Urinary bladder (tissue), 4 donors: ENCODE data around the gene CCDC141. TPM values are rescaled to one million over a fixed set of nuclear protein-coding genes. Genes with fewer than 3 reads are reported as not detected.
"Not testable (repeated sequence)": the region's sequence is repeated elsewhere in the genome, so short reads cannot be mapped to it uniquely, and the experiment has no call there.

Experiments
- DNase-seq: peaks from one replicate; pipeline ENCODE4 v3.0.0-alpha.2; 2015; ENCODE audit errors: extremely low spot score
- H3K27ac ChIP-seq: one replicate; pipeline ENCODE4 v1.5.1; 2013; ENCODE audit warnings: low read depth, mild to moderate bottlenecking, moderate library complexity
- H3K36me3 ChIP-seq: one replicate; pipeline ENCODE4 v1.6.1; 2013; ENCODE audit warnings: mild to moderate bottlenecking, moderate library complexity; ENCODE audit not compliant: insufficient read depth
- H3K4me1 ChIP-seq: one replicate; pipeline ENCODE4 v1.6.1; 2013; ENCODE audit warnings: mild to moderate bottlenecking, moderate library complexity; ENCODE audit not compliant: insufficient read depth
- H3K4me3 ChIP-seq: one replicate; pipeline ENCODE4 v1.5.1; 2013; ENCODE audit warnings: low read depth, low read length
- WGBS: extraction: QIAGEN DNeasy Blood & Tissue Kit; methylation state at CpG from one replicate; pipeline ENCODE4 v1.1.7; 2013; 5-methylcytosine and 5-hydroxymethylcytosine counted together
- polyA plus RNA-seq: library from polyadenylated mRNA; stranded (reverse); fragments of 200-250 nt; gene quantifications from one replicate; pipeline ENCODE4 v1.2.3, GENCODE V29; 2013
- total RNA-seq: library from RNA; depleted of rRNA; stranded (reverse); fragments of >200 nt; gene quantifications from one replicate; pipeline ENCODE4 v1.2.3, GENCODE V29; 2014
- donor health status: healthy with polysubstance abuse.
- donor health status: healthy.

Gene CCDC141, protein sequence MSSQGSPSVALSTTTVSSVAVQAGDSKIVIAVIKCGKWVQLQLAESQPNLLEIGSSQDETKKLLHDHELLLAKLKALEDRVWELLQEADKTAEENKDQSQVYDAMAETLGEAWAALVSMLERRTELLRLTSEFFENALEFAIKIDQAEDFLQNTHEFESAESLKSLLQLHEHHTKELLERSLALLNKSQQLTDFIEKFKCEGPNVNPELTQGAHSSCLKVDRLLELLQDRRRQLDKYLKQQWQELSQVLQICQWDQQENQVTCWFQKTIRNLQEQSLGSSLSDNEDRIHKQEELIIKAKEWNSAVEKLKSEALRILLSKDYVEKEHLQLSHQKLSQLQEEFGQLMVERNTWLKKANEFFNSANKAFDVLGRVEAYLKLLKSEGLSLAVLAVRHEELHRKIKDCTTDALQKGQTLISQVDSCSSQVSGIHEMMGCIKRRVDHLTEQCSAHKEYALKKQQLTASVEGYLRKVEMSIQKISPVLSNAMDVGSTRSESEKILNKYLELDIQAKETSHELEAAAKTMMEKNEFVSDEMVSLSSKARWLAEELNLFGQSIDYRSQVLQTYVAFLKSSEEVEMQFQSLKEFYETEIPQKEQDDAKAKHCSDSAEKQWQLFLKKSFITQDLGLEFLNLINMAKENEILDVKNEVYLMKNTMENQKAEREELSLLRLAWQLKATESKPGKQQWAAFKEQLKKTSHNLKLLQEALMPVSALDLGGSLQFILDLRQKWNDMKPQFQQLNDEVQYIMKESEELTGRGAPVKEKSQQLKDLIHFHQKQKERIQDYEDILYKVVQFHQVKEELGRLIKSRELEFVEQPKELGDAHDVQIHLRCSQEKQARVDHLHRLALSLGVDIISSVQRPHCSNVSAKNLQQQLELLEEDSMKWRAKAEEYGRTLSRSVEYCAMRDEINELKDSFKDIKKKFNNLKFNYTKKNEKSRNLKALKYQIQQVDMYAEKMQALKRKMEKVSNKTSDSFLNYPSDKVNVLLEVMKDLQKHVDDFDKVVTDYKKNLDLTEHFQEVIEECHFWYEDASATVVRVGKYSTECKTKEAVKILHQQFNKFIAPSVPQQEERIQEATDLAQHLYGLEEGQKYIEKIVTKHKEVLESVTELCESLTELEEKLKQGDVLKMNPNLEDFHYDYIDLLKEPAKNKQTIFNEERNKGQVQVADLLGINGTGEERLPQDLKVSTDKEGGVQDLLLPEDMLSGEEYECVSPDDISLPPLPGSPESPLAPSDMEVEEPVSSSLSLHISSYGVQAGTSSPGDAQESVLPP (N-terminal part only)
- total RNA-seq = 18.0 TPM
- polyA plus RNA-seq = 0.20 TPM

DNA sequence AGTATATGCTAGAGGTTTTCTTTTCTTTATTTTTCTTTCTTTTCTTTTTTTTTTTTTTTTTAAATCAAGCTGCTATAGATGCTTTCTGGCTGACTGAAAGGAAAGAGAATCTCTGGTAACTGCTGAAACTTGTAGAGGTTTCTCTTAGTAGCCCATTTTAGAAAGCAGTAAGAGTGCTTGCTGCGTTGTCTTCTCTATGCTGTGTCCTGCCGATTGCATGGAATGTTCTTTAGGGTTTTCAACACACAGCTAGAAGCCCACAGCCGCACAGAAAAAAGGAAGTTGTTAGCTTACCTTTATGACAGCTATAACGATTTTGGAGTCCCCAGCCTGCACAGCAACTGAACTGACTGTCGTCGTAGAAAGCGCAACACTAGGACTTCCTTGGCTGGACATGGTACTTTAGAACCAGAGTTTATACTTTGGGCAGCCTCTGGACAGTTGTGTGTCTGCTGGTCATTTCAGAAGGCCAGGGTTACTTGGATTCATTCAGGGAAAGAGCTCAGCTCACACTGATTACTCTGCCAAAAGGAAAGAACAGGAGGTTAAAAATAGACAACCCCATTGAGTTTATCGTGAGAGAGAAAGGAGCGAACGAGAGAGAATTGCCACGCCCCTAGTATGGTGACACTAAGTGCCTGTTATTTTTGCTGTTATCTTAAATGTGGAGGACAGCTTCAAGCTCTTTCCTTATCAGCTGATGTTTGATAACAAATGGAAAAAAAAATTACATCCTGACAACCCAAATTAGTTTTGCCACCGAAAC lies at the start of gene CCDC141:
Gene CCDC141, minus strand, starts transcription at position 592 of the 766 bp plus-strand sequence. Its CDS starts 196 bp downstream, at position 396.
- WGBS = 14% methylated on average over 12 of the region's 12 CpGs
- H3K27ac ChIP-seq = no peak within 1 kb of the TSS
- H3K4me3 ChIP-seq = no peak within 1 kb of the TSS
- no peaks in the 10 kb centered on the region for H3K36me3 ChIP-seq
- no peak for DNase-seq
- no peaks in the 10 kb centered on the region for H3K4me1 ChIP-seq

DNA sequence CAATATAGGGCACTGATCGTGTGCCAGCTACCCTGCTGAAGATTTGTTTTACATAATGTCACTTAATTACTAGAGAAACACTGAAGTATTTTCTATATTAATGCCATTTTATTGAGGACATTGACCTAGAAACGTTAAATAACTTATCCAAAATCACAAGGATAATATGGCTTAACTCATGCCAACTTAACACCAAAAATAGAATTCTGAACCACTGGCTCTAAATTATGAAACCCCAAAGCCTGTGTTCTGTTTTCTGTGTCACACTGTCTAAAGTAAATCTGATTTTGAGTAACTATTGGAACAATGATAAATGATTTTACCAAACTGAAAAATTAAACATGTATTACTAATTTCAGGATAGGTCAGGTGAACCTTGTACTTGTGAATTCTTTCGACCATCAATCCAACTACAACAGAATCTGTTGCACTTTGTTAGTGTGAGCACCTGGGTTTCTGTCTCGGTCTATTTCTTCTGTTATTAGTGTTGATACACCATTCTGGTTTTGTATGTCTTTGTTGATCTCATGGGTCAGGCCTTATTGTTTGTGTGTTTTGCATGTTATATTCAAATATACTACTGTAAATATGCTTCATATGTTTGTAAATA lies 48.2 kb upstream of the CCDC141 start:
- no peaks in the 10 kb centered on the region for H3K4me1 ChIP-seq
- DNase-seq = no peak
- WGBS = 82% methylated on average over 4 of the region's 4 CpGs
- no peak overlapping the region for H3K27ac ChIP-seq
- no peaks in the 10 kb centered on the region for H3K36me3 ChIP-seq
- H3K4me3 ChIP-seq = no peak overlapping the region

DNA sequence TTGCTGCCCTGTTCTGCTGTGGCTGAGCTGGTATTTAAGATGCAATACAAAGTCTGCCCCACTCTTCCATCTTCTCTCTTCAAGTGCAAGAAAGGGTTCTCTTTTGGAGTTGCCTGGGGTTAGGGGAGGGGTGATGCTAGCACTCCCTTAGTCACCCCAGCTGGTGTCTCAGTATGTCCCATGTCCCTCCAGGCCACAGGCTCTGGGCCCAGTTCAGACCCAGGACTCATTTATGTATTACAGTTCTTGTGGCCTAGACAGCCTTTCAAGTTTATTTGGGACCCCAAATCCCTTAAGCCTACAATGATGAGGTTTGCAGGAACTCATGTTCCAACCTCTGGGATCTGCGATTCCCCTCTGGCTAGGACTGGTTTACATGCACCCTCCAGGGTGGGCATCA lies 47.2 kb upstream of the CCDC141 start:
- Histone ChIP-seq H3K27ac (no peak overlapping the region), H3K4me1 (no peaks in the 10 kb centered on the region), H3K4me3 (no peak overlapping the region), H3K36me3 (no peaks in the 10 kb centered on the region)
- no peak for DNase-seq
- WGBS = 88% methylated on average over 1 of the region's 1 CpG

DNA sequence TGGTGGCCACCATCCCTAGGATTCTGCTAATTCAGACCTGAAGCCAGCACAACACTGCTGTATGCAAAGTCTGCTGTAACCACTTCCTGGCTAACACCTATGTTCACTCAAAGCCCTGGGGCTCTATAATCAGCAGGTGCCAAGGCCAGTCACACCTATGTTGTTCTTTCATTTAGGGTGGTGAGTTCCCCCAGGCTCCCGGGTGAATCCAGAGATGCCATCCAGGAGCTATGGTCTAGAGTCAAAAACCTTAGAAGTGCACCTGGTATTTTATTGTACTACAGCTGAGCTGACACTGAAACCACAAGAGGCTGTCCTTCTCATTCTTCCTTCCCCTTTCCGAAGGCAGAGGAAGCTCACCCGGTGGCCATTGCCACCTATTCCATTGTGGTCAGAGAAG lies 46.2 kb upstream of the CCDC141 start:
- H3K36me3 ChIP-seq = no peaks in the 10 kb centered on the region
- DNase-seq = no peak
- H3K4me1 ChIP-seq = no peaks in the 10 kb centered on the region
- H3K4me3 ChIP-seq = no peak overlapping the region
- 88% methylated on average over 3 of the region's 3 CpGs for WGBS
- no peak overlapping the region for H3K27ac ChIP-seq

DNA sequence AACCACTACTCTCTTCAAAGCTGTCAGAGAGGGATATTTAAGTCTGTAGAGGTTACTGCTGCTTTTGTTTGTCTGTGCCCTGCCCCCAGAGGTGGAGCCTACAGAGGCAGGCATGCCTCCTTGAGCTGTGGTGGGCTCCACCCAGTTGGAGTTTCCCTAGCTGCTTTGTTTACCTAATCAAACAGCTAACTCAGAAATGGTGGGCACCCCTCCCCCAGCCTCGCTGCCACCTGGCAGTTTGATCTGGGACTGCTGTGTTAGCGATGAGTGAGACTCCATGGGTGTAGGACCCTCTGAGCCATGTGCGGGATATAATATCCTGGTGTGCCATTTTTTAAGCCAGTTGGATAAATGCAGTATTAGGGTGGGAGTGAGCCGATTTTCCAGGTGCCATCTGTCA lies 43.0 kb upstream of the CCDC141 start:
- DNase-seq, H3K36me3 ChIP-seq, H3K27ac ChIP-seq, H3K4me3 ChIP-seq, H3K4me1 ChIP-seq: not testable (repeated sequence)
- WGBS = 97% methylated on average over 4 of the region's 4 CpGs

DNA sequence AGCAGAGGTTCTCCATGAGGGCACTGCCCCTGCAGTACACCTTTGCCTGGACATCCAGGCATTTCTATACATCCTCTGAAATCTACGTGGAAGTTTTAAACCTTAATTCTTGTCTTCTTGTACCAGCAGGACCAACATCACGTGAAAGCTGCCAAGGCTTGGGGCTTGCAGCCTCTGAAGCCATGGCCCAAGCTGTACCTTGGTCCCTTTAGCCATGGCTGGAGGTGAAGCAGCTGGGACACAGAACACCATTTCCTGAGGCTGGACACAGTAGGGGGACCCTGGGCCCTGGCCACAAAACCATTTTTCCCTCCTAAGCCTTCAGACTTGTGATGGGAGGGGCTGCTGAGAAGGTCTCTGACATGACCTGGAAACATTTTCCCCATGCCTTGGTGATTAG lies 32.8 kb upstream of the CCDC141 start:
- no peaks in the 10 kb centered on the region for H3K4me1 ChIP-seq
- no peaks in the 10 kb centered on the region for H3K36me3 ChIP-seq
- H3K27ac ChIP-seq = no peak overlapping the region
- no peak for DNase-seq
- H3K4me3 ChIP-seq = no peak overlapping the region
- 60% methylated on average over 2 of the region's 2 CpGs for WGBS

DNA sequence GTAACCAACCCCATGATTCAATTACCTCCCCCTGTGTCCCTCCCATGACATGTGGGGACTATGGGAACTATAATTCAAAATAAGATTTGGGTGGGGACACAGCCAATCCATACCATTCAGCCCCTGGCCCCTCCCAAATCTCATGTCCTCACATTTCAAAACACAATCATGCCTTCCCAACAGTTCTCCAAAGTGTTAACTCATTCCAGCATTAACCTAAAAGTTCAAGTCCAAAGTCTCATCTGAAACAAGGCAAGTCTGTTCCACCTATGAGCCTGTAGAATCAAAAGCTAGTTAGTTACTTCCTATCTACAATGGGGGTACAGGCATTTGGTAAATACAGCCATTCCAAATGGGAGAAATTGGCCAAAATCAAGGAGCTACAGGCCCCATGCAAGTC lies 32.0 kb upstream of the CCDC141 start:
- Histone ChIP-seq H3K36me3 (no peaks in the 10 kb centered on the region), H3K4me1 (no peaks in the 10 kb centered on the region), H3K27ac (no peak overlapping the region), H3K4me3 (no peak overlapping the region)
- DNase-seq = no peak

DNA sequence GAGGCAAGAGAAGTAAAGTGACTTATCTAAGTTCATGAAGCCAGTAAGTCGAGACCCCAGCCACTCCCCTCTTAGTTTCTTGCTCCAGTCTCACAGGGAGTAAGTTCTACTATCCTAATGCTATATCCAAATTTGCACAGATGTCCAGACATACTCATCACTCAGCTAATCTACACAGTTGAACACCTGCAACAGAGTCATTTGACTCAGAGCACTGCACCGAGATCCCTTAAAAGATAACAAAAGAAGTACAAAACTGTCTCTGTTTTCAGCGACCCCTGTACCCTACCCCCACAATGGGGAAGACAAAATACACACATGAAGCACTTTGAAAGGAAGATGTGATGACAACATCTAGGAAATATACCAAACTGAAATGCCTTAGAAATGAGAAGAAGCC lies 22.6 kb upstream of the CCDC141 start:
- WGBS = 76% methylated on average over 3 of the region's 3 CpGs
- H3K27ac ChIP-seq = no peak overlapping the region
- H3K36me3 ChIP-seq = no peaks in the 10 kb centered on the region
- DNase-seq = no peak
- no peak overlapping the region for H3K4me3 ChIP-seq
- H3K4me1 ChIP-seq = no peaks in the 10 kb centered on the region

DNA sequence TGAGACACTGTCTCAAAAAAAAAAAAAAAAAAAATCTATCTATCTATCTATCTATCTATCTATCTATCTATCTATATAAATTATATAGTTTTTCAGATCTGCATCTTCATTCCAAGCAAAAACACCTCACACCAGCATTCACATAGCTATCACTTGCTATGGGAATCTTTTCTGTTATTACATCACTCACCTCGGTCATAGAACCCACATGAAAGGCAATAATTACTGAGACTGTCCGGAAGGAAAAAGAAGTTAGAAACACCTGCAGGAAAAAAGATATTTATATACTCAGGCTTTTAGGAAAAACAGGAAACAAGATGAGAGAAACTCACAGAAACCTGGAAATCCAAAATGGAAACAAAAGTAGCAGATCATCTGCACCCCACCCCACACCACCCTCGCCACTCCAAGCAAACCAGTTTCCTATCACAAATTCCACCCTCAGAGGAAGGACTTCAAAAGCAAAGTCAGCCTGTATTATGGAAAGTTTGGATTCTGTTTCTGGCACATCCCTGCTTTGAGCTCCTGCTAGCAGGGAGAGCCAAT lies 21.9 kb upstream of the CCDC141 start:
- no peak overlapping the region for H3K4me3 ChIP-seq
- no peak overlapping the region for H3K27ac ChIP-seq
- H3K4me1 ChIP-seq = no peaks in the 10 kb centered on the region
- DNase-seq = no peak
- 86% methylated on average over 3 of the region's 3 CpGs for WGBS
- no peaks in the 10 kb centered on the region for H3K36me3 ChIP-seq

DNA sequence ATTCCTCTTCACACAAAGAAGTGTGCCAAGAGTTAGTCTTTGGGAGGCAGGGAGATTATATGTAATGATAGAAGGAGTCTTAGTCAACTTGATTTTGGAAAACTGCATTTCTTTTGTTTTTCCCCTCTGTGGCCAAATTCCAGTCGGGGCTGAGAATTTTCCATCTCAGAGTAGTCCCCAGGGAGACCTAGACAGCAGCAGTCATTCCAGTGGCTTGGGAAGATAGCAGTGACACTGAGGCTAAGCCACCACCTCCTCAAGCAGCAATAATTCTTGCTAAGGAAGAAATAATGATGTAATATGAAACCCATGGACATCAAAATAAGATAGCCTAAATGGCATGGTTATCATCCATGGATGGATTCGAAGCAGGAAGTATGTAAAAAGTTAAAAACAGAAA lies 21.0 kb upstream of the CCDC141 start:
- no peak for DNase-seq

DNA sequence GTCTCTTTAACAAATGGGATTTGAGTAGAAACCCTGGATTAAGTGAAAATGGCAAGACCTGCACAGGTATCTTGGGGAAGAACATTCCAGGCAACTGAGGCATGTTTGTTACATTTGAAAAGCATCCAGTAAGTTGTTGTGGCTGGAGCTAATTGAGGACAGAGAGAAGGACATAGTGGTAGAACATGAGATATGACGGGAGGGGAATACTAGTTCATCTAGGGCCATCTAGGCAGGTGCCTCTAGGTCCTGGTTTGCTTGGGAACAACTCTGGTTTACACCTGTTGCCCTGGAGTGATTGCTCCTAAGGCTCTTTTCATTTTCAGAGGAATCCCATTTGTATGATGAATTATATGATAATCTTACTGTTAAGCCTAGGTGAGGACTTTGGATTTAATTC lies 19.7 kb upstream of the CCDC141 start:
- WGBS = 49% methylated on average over 1 of the region's 1 CpG
- Histone ChIP-seq H3K4me1 (no peaks in the 10 kb centered on the region), H3K4me3 (no peak overlapping the region), H3K27ac (no peak overlapping the region), H3K36me3 (no peaks in the 10 kb centered on the region)
- no peak for DNase-seq

More for the DNA sequence above, 21.0 kb upstream of the CCDC141 start:
- WGBS = 68% methylated on average over 2 of the region's 2 CpGs
- Histone ChIP-seq H3K36me3 (no peaks in the 10 kb centered on the region), H3K27ac (no peak overlapping the region), H3K4me1 (no peaks in the 10 kb centered on the region), H3K4me3 (no peak overlapping the region)

DNA sequence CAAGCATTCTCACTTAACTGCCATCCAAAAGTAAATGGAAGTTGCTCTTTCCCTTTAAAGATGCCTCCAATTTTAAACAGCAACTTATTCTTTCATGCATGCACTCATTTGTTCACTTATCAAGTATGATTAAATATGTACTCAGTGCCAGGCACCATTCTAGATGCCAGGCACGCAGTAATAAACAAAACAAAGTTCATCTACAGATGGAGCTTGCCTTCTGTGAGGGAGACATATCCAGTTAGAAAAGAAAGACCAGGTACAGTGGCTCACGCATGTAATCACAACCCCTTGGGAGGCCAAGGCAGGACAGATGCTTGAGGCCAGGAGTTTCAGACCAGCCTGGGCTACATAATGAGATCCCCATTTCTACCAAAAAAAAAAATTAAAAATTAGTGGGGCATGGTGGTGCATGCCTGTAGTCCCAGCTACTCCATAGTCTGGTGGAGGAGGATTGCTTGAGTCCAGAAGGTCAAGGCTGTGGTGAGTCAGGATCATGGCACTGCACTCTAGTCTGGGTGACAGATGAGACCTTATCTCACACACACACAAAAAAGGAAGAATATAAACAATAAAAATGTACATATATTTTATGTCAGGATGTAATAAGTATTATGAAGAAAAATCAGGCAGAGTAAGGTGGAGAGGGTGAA lies 19.2 kb upstream of the CCDC141 start:
- H3K36me3 ChIP-seq = no peaks in the 10 kb centered on the region
- no peak for DNase-seq
- no peak overlapping the region for H3K27ac ChIP-seq
- WGBS = 84% methylated on average over 2 of the region's 2 CpGs
- H3K4me3 ChIP-seq = no peak overlapping the region
- H3K4me1 ChIP-seq = no peaks in the 10 kb centered on the region
